ENCODE measurements around the gene PARP15. TPM values are rescaled to one million over a fixed set of nuclear protein-coding genes. Genes with fewer than 3 reads are reported as not detected.
"Not testable (repeated sequence)": the region's sequence is repeated elsewhere in the genome, so short reads cannot be mapped to it uniquely, and the experiment has no call there.

Gene PARP15
- total RNA-seq, 2 experiments from 2014 or later, result 10.3 to 11.3 TPM

GRCh38 chr3:122564155-122564912, 13.1 kb upstream of the PARP15 start, which contains the start of the genes DTX3L and PARP9:
TSS of gene DTX3L (plus strand) at chr3:122564338. CDS start at chr3:122564427, 89 bp downstream.
TSS of gene PARP9 (minus strand) at chr3:122564300. CDS start at chr3:122559620, 4,680 bp downstream.
- CTCF ChIA-PET, result interaction anchor here (0.8 to 4.1 kb wide), 4 partner anchors 9 to 115 kb away, joined by 3 to 22 read pairs (median 6); no protein-coding TSS in a partner anchor
- POLR2A ChIA-PET, result interaction anchor here (1.1 to 1.5 kb wide), 3 partner anchors 13 to 116 kb away, joined by 4 to 14 read pairs (median 6); partner anchors contain the start of genes PARP14 and PARP15

GRCh38 chr3:122568131-122568530, 9.3 kb upstream of the PARP15 start:
- CTCF ChIA-PET, result interaction anchor here (1.0 kb wide), 1 partner anchor 108 kb away, joined by 3 read pairs; no protein-coding TSS in a partner anchor
- POLR2A ChIA-PET, result not testable (repeated sequence)

GRCh38 chr3:122568755-122569154, 8.7 kb upstream of the PARP15 start:
- POLR2A ChIA-PET, result no interaction called here
- CTCF ChIA-PET, result no interaction called here

GRCh38 chr3:122572940-122573412, 4.5 kb upstream of the PARP15 start:
- ChIA-PET POLR2A (no interaction called here), CTCF (interaction anchor here (1.0 kb wide), 1 partner anchor 9 kb away, joined by 3 read pairs; the partner anchor contains the start of genes DTX3L and PARP9)

- CTCF ChIA-PET, result interaction anchor here (0.7 to 3.3 kb wide), 3 partner anchors 11 to 680 kb away, joined by 3 to 14 read pairs (median 9); partner anchors contain the start of genes DTX3L and PARP9
Observed at GRCh38 chr3:122576174-122576940, 1.1 kb upstream of the PARP15 start.

GRCh38 chr3:122578069-122578740, 755 bp downstream of the PARP15 start:
- POLR2A ChIA-PET, result interaction anchor here (1.2 kb wide), 1 partner anchor 14 kb away, joined by 6 read pairs; the partner anchor contains the start of genes DTX3L and PARP9
- CTCF ChIA-PET, result interaction anchor here (0.8 to 1.0 kb wide), 2 partner anchors 50 to 101 kb away, joined by 3 to 5 read pairs; no protein-coding TSS in a partner anchor

More at GRCh38 chr3:122576174-122576940, 1.1 kb upstream of the PARP15 start:
- POLR2A ChIA-PET, result interaction anchor here (1.3 kb wide), 1 partner anchor 12 kb away, joined by 4 read pairs; the partner anchor contains the start of genes DTX3L and PARP9

- ChIA-PET CTCF (no interaction called here), POLR2A (no interaction called here)
Observed at GRCh38 chr3:122580470-122580869, 3.0 kb downstream of the PARP15 start.

DNA sequence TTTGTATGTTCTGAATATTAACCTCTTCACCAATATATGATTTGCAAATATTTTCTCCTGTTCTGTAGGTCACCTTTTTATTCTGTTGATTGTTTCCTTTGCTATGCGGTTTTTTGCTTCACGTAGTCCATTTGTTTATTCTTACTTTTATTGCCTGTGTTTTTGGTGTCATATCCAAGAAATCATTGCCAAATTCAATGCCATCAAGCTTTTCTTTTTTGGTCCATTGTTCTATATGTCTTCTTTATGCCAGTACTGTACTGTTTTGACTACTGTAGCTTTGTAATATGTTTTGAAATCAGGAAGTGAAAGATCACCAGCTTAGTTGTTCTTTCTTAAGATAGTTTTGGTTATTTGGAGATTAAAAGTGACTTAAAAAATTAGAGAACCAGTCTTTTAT, 4.2 kb downstream of the PARP15 start:
- CTCF ChIA-PET, result no interaction called here
- POLR2A ChIA-PET, result no interaction called here

- ChIA-PET POLR2A (no interaction called here), CTCF (no interaction called here)
Observed at GRCh38 chr3:122582390-122582789, 4.9 kb downstream of the PARP15 start.

GRCh38 chr3:122586098-122586497, 8.6 kb downstream of the PARP15 start:
- CTCF ChIA-PET, result no interaction called here
- POLR2A ChIA-PET, result no interaction called here

DNA sequence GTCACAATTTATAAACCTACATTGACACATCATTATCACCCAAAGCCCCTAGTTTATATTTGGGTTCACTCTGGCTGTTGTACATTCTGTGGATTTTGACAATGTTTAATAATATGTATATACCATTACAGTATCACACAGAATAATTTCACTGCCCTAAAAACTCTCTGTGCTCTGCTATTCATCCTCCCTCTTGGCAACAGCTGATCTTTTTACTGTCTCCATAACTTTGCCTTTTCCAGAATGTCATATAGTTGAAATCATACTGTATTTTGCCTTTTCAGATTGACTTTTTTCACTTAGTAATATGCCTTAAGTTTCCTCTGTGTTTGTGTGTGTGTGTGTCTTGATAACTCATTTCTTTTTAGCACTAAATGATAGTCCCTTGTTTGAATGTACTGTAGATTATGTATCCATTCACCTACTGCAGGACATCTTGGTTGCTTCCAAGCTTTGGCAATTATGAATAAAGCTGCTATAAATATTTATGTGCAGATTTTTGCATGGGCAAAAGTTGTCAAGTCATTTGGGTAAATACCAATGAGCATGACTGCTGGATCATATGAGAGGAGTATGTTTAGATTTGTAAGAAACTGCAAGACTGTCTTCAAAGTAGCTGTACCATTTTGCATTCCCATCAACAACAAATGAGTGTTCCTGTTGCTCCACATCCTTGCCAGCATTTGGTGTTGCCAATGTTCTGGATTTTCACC, 9.5 kb downstream of the PARP15 start:
- ChIA-PET CTCF (no interaction called here), POLR2A (interaction anchor here (0.7 kb wide), 1 partner anchor 493 kb away, joined by 4 read pairs; no protein-coding TSS in a partner anchor)

- POLR2A ChIA-PET, result interaction anchor here (0.7 kb wide), 1 partner anchor 494 kb away, joined by 4 read pairs; no protein-coding TSS in a partner anchor
- CTCF ChIA-PET, result no interaction called here
Observed at GRCh38 chr3:122587572-122587971, 10.1 kb downstream of the PARP15 start.

DNA sequence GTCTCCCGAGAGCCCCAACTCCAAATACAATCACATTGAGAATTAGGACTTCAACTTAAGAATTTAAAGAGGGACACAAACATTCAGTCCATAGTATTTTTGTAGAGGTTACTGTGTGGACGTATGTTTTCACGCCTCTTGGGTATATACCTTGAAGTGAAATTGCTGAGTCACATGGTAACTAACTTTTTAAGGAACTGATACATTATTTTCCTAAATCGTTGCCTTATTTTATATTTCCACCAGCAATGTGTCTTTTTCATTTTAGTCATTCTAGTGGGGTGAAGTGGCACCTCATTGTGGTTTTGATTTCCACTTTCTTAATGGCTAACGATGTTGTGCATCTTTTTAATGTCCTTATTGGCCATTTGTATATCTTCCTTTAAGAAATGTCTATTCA, 11.8 kb downstream of the PARP15 start:
- POLR2A ChIA-PET, result no interaction called here
- CTCF ChIA-PET, result no interaction called here

DNA sequence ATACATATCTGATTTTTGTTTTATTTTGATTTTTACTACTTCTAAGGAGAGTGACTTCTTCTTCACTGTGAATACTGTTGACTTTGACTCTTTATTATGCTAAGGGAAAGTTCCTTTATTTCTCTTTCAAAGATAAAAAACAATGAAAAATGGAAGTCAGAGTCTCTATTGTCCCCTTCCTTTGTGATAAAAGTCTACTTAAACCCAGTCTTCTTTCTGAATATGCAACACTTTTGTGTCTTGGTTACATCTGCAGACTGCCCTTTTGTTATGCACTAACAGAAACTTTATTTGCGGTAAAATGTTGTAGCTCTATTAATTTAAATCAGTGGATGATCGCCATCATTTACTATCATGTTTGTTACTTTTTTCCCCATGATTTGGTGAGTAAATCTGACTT, 13.2 kb downstream of the PARP15 start:
- ChIA-PET POLR2A (no interaction called here), CTCF (no interaction called here)

- ChIA-PET POLR2A (no interaction called here), CTCF (no interaction called here)
Observed at GRCh38 chr3:122594025-122594424, 16.6 kb downstream of the PARP15 start.

DNA sequence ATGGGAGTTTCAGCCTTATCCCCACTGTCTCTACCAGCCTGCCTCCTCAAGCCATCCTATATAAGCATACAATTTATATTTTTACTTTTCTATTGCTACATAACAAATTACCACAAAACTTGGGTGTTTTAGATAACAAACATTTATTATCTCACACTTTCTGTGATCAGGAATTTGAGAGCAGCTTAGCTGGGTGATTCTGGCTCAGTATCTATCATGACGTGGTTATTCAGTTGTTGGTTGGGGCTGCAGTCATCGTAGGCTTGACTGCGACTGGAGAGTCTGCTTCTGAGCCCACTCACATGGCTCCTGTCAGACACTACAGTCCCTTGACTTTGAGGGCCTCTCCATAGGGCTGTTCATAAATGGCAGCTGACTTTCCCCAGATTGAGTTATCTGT, 20.7 kb downstream of the PARP15 start:
- ChIA-PET CTCF (no interaction called here), POLR2A (no interaction called here)

GRCh38 chr3:122598556-122598955, 21.1 kb downstream of the PARP15 start:
- CTCF ChIA-PET, result no interaction called here

DNA sequence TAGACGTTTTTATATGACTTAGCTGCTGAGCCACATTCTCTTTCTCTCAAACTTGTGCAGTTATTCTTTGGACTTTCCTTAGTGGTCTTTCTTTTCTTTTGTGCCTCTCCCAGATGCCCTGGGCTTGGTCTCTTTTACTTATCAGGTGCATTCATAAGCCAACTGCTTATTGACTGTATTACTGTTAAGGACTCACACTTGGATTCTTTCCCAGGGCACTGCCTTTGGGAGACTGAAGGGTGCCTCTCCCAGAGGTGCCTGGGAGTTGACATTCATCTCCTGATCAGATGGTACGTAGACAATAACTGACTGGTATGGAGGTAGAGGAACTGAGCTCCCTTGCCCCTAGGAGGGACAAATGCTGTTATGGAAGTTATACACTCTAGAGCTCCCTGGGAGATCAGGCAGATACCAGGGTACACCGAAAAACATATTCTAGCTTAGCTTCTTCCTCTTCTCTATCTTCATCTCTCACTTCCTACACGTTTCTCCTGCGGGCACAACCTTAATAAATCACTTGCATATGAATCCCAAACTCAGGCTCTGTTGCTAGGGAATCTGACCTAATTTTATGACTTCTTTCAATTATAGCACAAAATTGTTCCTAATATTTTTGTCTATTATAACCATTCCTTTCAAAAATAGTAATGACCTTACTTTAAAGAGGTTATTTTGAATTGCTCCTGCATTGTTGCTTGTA, 24.7 kb downstream of the PARP15 start:
- CTCF ChIA-PET, result interaction anchor here (0.6 kb wide), 1 partner anchor 201 kb away, joined by 3 read pairs; no protein-coding TSS in a partner anchor
- POLR2A ChIA-PET, result no interaction called here

More at GRCh38 chr3:122598556-122598955, 21.1 kb downstream of the PARP15 start:
- POLR2A ChIA-PET, result no interaction called here
